ENCODE measurements around the gene DDX5. TPM values are rescaled to one million over a fixed set of nuclear protein-coding genes. Genes with fewer than 3 reads are reported as not detected.

DDX5 gene
- total and polyA plus RNA-seq, 9 donors = 372 to 750 (median 559) TPM

GRCh38 chr17:64506576-64507412 lies 705 bp upstream of the DDX5 start, which contains the start of gene CEP95:
Gene CEP95, plus strand, starts transcription at chr17:64506977. Its CDS starts 121 bp downstream, at chr17:64507098.
- peak within 1 kb of the TSS; percentile 97 to 99 for H3K27ac ChIP-seq
- WGBS, 3 donors = 0 to 1% (median 0%) methylated on average over 75 to 77 of the region's 77 CpGs
- H3K4me1 ChIP-seq (ENCODE audit: insufficient read depth) = peaks cover 4% of the 10 kb centered on the region
- peak within 1 kb of the TSS; percentile 99 for H3K4me3 ChIP-seq
- H3K27me3 ChIP-seq = no peaks in the 10 kb centered on the region
- TF ChIP-seq EP300 (IDR thresholded peaks at IDR 0.05) = no peak
- peak in 2 of 3 donors; percentile 5 to 10 for TF ChIP-seq CTCF (IDR thresholded peaks at IDR 0.05)
- peak; percentile 88 for TF ChIP-seq POLR2A (IDR thresholded peaks at IDR 0.05)
- intact Hi-C loops (cut with DNase I) = no loop called here
- peak; percentile 97 to 98 (median 98) for DNase-seq
- H3K9me3 ChIP-seq = no peaks in the 10 kb centered on the region
- no peaks in the 10 kb centered on the region for H3K36me3 ChIP-seq

- peaks cover 4% of the 10 kb centered on the region for H3K4me1 ChIP-seq (ENCODE audit: insufficient read depth)
- WGBS, 3 donors = 0 to 1% (median 0%) methylated on average over 76 of the region's 76 CpGs
- DNase-seq = peak; percentile 91 to 96 (median 93)
- peak overlapping the region; percentile 99 for H3K4me3 ChIP-seq
- H3K27ac ChIP-seq = peak overlapping the region; percentile 97 to 99
- H3K27me3 ChIP-seq = no peaks in the 10 kb centered on the region
- no peaks in the 10 kb centered on the region for H3K36me3 ChIP-seq
- intact Hi-C loops (cut with DNase I) = no loop called here
- TF ChIP-seq CTCF (IDR thresholded peaks at IDR 0.05) = peak in 2 of 3 donors; percentile 14 to 15
- TF ChIP-seq EP300 (IDR thresholded peaks at IDR 0.05) = peak; percentile 17
- peak; percentile 83 for TF ChIP-seq POLR2A (IDR thresholded peaks at IDR 0.05)
- no peaks in the 10 kb centered on the region for H3K9me3 ChIP-seq
These were observed 519 bp downstream of the DDX5 start for GRCh38 chr17:64505340-64506200.

- Histone ChIP-seq H3K27me3 (no peaks in the 10 kb centered on the region), H3K4me1 (ENCODE audit: insufficient read depth) (peaks cover 4% of the 10 kb centered on the region), H3K9me3 (no peaks in the 10 kb centered on the region), H3K27ac (peak overlapping the region; percentile 97 to 99), H3K4me3 (peak overlapping the region; percentile 99), H3K36me3 (no peaks in the 10 kb centered on the region)
- intact Hi-C loops (cut with DNase I) = no loop called here
- 0 to 1% (median 1%) methylated on average over 13 of the region's 13 CpGs for WGBS, 3 donors
- TF ChIP-seq CTCF (IDR thresholded peaks at IDR 0.05) (no peak), EP300 (IDR thresholded peaks at IDR 0.05) (peak; percentile 28)
- DNase-seq = peak in 1 of 5 donors; percentile 41
These were observed 1.2 kb downstream of the DDX5 start for GRCh38 chr17:64504769-64505339.

All from ovary (tissue), 9 donors.